ENCODE results near the gene SCIN. TPM values are rescaled to one million over a fixed set of nuclear protein-coding genes. Genes with fewer than 3 reads are reported as not detected.

Gene SCIN
- total RNA-seq, 2 experiments from 2014 or later = not detected

- 0 out of 2 replicates have a peak overlapping the region, but pooled peaks have one; percentile 9 for H2AFZ ChIP-seq (ENCODE audit: low read length)
- H3K4me3 ChIP-seq (ENCODE audit: low read depth, low read length, poor library complexity, severe bottlenecking) = no peak overlapping the region
- no peaks in the 10 kb centered on the region for H3K36me3 ChIP-seq (ENCODE audit: insufficient read depth, low read length)
- H3K9me2 ChIP-seq (ENCODE audit: insufficient read depth, low read length) = no peaks in the 10 kb centered on the region
- CTCF ChIA-PET (ENCODE audit: unreplicated experiment) = interaction anchor here (0.6 kb wide), 1 partner anchor 432 kb away, joined by 3 read pairs; no protein-coding TSS in a partner anchor
- POLR2A ChIA-PET = interaction anchor here (0.6 to 0.7 kb wide), 2 partner anchors 13 to 427 kb away, joined by 3 to 4 read pairs; no protein-coding TSS in a partner anchor
- peaks cover 14% of the 10 kb centered on the region for H3K4me1 ChIP-seq (ENCODE audit: insufficient read depth, low read length, poor library complexity, severe bottlenecking)
- H3K9me3 ChIP-seq (ENCODE audit: low read length) = no peaks in the 10 kb centered on the region; the same call in 1 of the 2 replicates
- BruUV-seq (replicated peaks) = no TSS peak
- intact Hi-C loops (cut with micrococcal nuclease; ENCODE audit: unreplicated experiment) = no loop called here
- H3K4me2 ChIP-seq (ENCODE audit: low read length) = no peak overlapping the region
- no peak for DNase-seq (ENCODE audit: low spot score)
- H4K20me1 ChIP-seq (ENCODE audit: insufficient read depth, low read length) = 0 out of 2 replicates have a peak, but pooled peaks cover 5% of the 10 kb centered on the region
- H3K79me2 ChIP-seq (ENCODE audit: insufficient read depth, low read depth, low read length) = peaks cover 7% of the 10 kb centered on the region
- no peak overlapping the region for H3K27ac ChIP-seq (ENCODE audit: low read depth, low read length, poor library complexity, severe bottlenecking)
- TF ChIP-seq EZH2phosphoT487 (IDR thresholded peaks at IDR 0.05; ENCODE audit: borderline replicate concordance, low read depth, low read length) (no peak), CTCF (conservative IDR thresholded peaks at IDR 0.05; ENCODE audit: low read length) (no peak)
These were observed 114.2 kb downstream of the SCIN start for GRCh38 chr7:12684733-12685132.

GRCh38 chr7:12685550-12685949 is 115.0 kb downstream of the SCIN start:
- H2AFZ ChIP-seq (ENCODE audit: low read length) = peak overlapping the region; percentile 97; the same call in 1 of the 2 replicates
- ChIA-PET POLR2A (no interaction called here), CTCF (ENCODE audit: unreplicated experiment) (no interaction called here)
- H3K9me3 ChIP-seq (ENCODE audit: low read length) = no peaks in the 10 kb centered on the region; the same call in 1 of the 2 replicates
- H3K36me3 ChIP-seq (ENCODE audit: insufficient read depth, low read length) = no peaks in the 10 kb centered on the region
- intact Hi-C loops (cut with micrococcal nuclease; ENCODE audit: unreplicated experiment) = no loop called here
- H3K79me2 ChIP-seq (ENCODE audit: insufficient read depth, low read depth, low read length) = peaks cover 8% of the 10 kb centered on the region
- peak; percentile 7 for DNase-seq (ENCODE audit: low spot score)
- H3K4me2 ChIP-seq (ENCODE audit: low read length) = no peak overlapping the region
- H3K4me3 ChIP-seq (ENCODE audit: low read depth, low read length, poor library complexity, severe bottlenecking) = no peak overlapping the region
- no peaks in the 10 kb centered on the region for H3K9me2 ChIP-seq (ENCODE audit: insufficient read depth, low read length)
- H4K20me1 ChIP-seq (ENCODE audit: insufficient read depth, low read length) = 0 out of 2 replicates have a peak, but pooled peaks cover 5% of the 10 kb centered on the region
- 0 out of 2 replicates have a peak, but pooled peaks have one; percentile 20 for TF ChIP-seq CTCF (conservative IDR thresholded peaks at IDR 0.05; ENCODE audit: low read length)
- no peak for TF ChIP-seq EZH2phosphoT487 (IDR thresholded peaks at IDR 0.05; ENCODE audit: borderline replicate concordance, low read depth, low read length)
- peaks cover 14% of the 10 kb centered on the region for H3K4me1 ChIP-seq (ENCODE audit: insufficient read depth, low read length, poor library complexity, severe bottlenecking)
- BruUV-seq (replicated peaks) = no TSS peak
- no peak overlapping the region for H3K27ac ChIP-seq (ENCODE audit: low read depth, low read length, poor library complexity, severe bottlenecking)

GRCh38 chr7:12686234-12686890 is 115.8 kb downstream of the SCIN start:
- peaks cover 8% of the 10 kb centered on the region for H3K79me2 ChIP-seq (ENCODE audit: insufficient read depth, low read depth, low read length)
- peaks cover 14% of the 10 kb centered on the region for H3K4me1 ChIP-seq (ENCODE audit: insufficient read depth, low read length, poor library complexity, severe bottlenecking)
- CTCF ChIA-PET (ENCODE audit: unreplicated experiment) = no interaction called here
- H3K27ac ChIP-seq (ENCODE audit: low read depth, low read length, poor library complexity, severe bottlenecking) = peak overlapping the region; percentile 79
- no peaks in the 10 kb centered on the region; the same call in 1 of the 2 replicates for H3K9me3 ChIP-seq (ENCODE audit: low read length)
- POLR2A ChIA-PET = interaction anchor here (0.6 to 1.0 kb wide), 2 partner anchors 11 to 20 kb away, joined by 3 read pairs; no protein-coding TSS in a partner anchor
- DNase-seq (ENCODE audit: low spot score) = peak; percentile 85
- peak overlapping the region; percentile 97 for H2AFZ ChIP-seq (ENCODE audit: low read length)
- TF ChIP-seq CTCF (conservative IDR thresholded peaks at IDR 0.05; ENCODE audit: low read length) (peak; percentile 75), EZH2phosphoT487 (IDR thresholded peaks at IDR 0.05; ENCODE audit: borderline replicate concordance, low read depth, low read length) (no peak)
- peak overlapping the region; percentile 78 for H3K4me2 ChIP-seq (ENCODE audit: low read length)
- peak overlapping the region; percentile 82 for H3K4me3 ChIP-seq (ENCODE audit: low read depth, low read length, poor library complexity, severe bottlenecking)
- no peaks in the 10 kb centered on the region for H3K9me2 ChIP-seq (ENCODE audit: insufficient read depth, low read length)
- BruUV-seq (replicated peaks) = no TSS peak
- no peaks in the 10 kb centered on the region for H3K36me3 ChIP-seq (ENCODE audit: insufficient read depth, low read length)
- intact Hi-C loops (cut with micrococcal nuclease; ENCODE audit: unreplicated experiment) = no loop called here
- 0 out of 2 replicates have a peak, but pooled peaks cover 5% of the 10 kb centered on the region for H4K20me1 ChIP-seq (ENCODE audit: insufficient read depth, low read length)
